NAMALWA (cell line): ENCODE data around the gene SYNPO.

Experiments
- DNase-seq: peaks from one replicate; pipeline ENCODE4 v3.0.0-alpha.2; 2015; ENCODE audit warnings: low spot score

The SYNPO gene

DNA sequence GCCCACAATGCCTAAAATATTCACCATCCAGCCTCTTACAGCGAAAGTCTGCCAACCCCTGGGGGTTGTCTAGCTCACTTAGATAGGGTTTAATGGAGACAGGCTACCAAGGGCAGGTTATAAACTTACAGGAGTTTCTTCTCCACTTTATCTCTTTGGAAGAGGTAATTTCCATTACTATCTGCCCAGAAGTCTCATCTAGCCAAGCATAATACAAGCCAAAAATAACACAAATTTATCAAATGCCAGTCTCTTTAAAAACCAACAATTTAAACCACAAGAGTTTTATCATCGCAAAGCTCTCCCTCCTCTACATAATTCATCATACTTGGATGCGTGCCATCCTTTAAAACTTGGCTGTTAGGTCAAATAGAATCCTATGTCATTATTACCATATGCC is 54.2 kb downstream of the SYNPO start:
- no peak for DNase-seq

DNA sequence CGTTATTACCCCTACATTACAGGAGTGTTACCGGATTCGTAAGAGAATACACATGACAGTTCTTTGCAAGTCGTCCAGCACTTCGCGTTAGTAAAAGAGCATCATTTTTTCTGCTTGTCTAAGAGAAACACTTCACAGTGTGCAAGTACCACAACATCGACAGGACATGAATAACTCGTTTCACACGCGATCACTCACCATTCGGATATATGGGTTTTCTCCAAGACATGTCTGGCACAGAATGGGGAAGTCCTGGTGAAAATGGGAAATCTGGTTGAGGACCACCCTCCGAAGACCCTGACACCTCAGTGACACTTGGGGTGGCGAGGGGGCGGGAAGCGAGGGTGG is 59.8 kb downstream of the SYNPO start:
- DNase-seq, result no peak

DNA sequence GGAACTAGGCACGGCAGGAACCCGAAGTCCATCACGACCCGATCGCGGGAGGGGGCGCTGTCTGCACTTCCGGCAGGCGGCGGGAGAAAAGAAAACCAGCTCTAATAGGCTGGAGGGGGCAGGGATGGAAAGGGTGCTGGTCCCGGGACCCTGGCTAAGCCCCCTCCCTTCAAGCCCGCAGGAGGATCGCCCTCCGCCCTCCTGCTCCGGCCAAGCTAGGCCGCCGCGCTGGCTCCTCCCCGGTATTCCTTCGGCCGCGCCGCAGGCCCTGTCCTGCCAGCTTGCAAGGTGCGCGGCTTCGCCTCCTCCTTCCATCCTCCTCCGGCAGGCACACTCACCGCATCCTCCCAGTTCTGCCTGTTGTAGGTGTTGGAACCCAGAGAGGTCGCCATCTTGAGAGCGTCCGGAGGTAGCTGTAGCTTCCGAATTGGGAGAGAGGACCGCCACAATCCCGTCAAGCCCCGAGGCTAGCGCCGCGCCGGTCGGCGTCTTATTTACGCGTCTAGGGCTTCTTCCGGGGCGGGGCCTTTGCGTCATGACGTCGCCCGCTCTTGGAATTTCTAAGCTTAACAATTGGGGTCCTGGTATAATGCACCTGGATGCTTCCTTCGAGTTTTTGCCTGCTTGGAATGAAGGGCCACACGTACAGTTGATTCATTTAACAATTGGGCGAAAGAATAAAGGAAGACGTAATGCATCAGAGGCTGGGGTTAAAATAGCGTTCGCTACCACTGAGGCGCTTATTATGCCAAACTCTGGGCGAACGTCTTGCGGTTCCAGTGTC is 60.3 kb downstream of the SYNPO start, which contains the start of gene RBM22:
RBM22 (minus strand) TSS at position 469 of the 784 bp plus-strand sequence; CDS start at position 392, 77 bp downstream.
- peak; percentile 93 for DNase-seq

DNA sequence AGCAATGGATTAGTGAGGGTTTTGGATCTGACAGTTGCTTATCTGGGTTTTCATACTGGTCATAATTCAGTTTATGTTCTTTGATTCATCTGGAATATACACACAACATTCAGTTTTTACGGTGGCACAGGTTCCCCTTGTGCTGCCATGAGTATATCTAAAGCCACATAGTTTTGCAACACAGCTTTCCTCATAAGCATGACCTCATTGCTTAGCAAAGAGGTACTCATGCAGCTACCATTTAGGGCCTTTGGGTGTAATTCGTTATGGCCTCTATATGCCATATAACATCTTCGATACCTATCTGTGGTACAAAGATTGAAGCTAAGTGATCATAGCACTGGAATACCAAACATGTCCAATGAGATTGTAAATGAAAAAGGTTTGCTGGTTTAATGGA is 63.3 kb downstream of the SYNPO start:
- peak; percentile 23 for DNase-seq

DNA sequence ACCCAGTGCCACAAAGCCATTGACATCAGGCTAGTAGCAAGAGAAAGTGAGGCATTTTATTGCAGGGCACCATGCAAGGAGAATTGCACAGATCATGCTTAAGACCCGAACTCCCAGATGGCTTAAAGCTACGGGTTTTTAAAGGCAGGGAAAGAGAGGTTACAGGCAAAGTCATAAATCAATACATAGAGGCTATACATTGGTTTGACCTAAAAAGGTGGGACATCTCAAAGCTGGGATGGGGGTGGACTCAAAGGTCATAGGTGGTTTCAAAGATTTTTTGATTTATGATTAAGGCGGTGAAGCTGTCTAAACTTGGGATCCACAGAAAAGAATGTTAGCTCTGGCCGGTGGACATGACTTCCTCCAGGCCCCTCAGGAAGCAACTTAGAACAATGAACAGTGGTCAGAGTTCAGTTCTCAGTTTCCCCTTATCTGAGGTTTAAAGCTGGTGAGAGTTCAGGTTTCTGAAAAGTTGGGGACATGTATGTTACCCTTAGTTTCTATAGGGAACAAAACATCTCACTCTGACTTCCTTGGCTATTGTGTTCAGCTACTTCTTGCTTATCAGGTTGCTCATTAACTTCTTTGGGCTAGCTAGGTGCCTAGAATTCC is 66.4 kb downstream of the SYNPO start:
- DNase-seq, result no peak
